Endothelial cell (in vitro differentiated cells): ENCODE results near the gene ZCCHC8. TPM values are rescaled to one million over a fixed set of nuclear protein-coding genes. Genes with fewer than 3 reads are reported as not detected.
"Not testable (repeated sequence)": the region's sequence is repeated elsewhere in the genome, so short reads cannot be mapped to it uniquely, and the experiment has no call there.

Experiments used
- DNase-seq: peaks from one replicate; pipeline ENCODE4 v3.0.0; 2021; ENCODE audit warnings: low spot score
- H3K27ac Mint-ChIP-seq: one replicate; pipeline ENCODE4 v1.8.0; 2021; ENCODE audit warnings: mixed read lengths, inconsistent platforms; ENCODE audit not compliant: unreplicated experiment
- H3K27me3 Mint-ChIP-seq: one replicate; pipeline ENCODE4 v1.8.0; 2021; ENCODE audit warnings: mild to moderate bottlenecking, moderate library complexity, mixed read lengths, inconsistent platforms; ENCODE audit not compliant: unreplicated experiment
- H3K36me3 Mint-ChIP-seq: one replicate; pipeline ENCODE4 v1.8.0; 2021; ENCODE audit warnings: mild to moderate bottlenecking, low read depth, mixed read lengths, inconsistent platforms; ENCODE audit not compliant: unreplicated experiment
- H3K4me1 Mint-ChIP-seq: one replicate; pipeline ENCODE4 v1.8.0; 2021; ENCODE audit warnings: mild to moderate bottlenecking, mixed read lengths, inconsistent platforms; ENCODE audit not compliant: unreplicated experiment
- H3K4me3 Mint-ChIP-seq: one replicate; pipeline ENCODE4 v1.8.0; 2021; ENCODE audit warnings: mild to moderate bottlenecking, mixed read lengths, inconsistent platforms; ENCODE audit not compliant: unreplicated experiment
- H3K9me3 Mint-ChIP-seq: one replicate; pipeline ENCODE4 v1.8.0; 2021; ENCODE audit warnings: mixed read lengths, inconsistent platforms; ENCODE audit not compliant: unreplicated experiment
- total RNA-seq: library from RNA; stranded (reverse); fragmentation: NEBNext Ultra II Directional; extraction: Animal tissue kit (Norgen Biotek cat#: 25700); gene quantifications from one replicate; pipeline ENCODE4 v1.2.1, GENCODE V29; 2021; ENCODE audit not compliant: unreplicated experiment
- TF ChIP-seq, protein P1 (sequence below): fragments of 200-600 bp; sonication (generic); IDR thresholded peaks from one replicate; pipeline ENCODE4 v1.5.0; 2021; ENCODE audit warnings: antibody characterized with exemption; ENCODE audit not compliant: unreplicated experiment

ZCCHC8 gene
- total RNA-seq, 1 donor from 2014 or later = 18.6 TPM

DNA sequence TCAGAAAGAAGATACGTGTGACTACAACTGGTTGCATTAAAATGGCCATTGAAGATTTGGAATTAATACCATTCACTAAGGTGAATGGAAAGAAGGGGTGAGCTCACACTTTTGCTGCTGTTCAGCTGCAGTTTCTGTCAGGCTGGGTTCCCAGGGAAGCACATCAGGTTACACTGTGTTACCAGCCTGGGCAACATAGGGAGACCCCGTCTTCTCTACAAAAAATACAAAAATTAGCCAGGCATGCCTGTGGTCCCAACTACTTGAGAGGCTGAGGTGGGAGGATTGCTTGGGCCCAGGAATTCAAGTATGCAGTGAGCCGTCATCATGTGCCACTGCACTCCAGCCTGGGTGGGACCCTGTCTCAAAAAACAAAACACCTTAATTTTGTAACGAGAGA, 12.9 kb upstream of the ZCCHC8 start:
- no peaks in the 10 kb centered on the region for H3K9me3 Mint-ChIP-seq
- H3K27ac Mint-ChIP-seq = no peak overlapping the region

DNA sequence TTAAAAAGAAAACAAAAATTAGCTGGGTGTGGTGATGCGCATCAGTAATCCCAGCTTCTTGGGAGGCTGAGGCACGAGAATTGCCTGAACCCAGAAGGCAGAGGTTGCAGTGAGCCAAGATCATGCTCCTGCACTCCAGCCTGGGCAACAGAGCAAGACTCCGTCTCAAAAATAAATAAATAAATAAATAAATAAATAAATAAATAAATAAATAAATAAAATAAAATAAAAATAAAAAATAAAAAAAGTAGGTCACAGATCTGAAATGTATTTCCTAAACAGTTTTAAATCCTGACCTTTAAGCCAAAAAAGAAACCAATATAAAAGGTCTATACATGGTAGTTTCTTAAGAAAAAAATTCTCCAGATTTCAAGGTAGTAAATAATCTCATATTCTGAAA, 12.3 kb upstream of the ZCCHC8 start:
- not testable (repeated sequence) for H3K27ac Mint-ChIP-seq, H3K9me3 Mint-ChIP-seq, DNase-seq, H3K4me1 Mint-ChIP-seq, H3K27me3 Mint-ChIP-seq, H3K4me3 Mint-ChIP-seq
- peaks cover 44% of the 10 kb centered on the region for H3K36me3 Mint-ChIP-seq

More for the DNA sequence above, 12.9 kb upstream of the ZCCHC8 start:
- Mint-ChIP-seq H3K27me3 (no peaks in the 10 kb centered on the region), H3K4me1 (no peaks in the 10 kb centered on the region), H3K4me3 (no peak overlapping the region), H3K36me3 (peaks cover 47% of the 10 kb centered on the region)
- DNase-seq = no peak
- TF ChIP-seq, protein P1, sequence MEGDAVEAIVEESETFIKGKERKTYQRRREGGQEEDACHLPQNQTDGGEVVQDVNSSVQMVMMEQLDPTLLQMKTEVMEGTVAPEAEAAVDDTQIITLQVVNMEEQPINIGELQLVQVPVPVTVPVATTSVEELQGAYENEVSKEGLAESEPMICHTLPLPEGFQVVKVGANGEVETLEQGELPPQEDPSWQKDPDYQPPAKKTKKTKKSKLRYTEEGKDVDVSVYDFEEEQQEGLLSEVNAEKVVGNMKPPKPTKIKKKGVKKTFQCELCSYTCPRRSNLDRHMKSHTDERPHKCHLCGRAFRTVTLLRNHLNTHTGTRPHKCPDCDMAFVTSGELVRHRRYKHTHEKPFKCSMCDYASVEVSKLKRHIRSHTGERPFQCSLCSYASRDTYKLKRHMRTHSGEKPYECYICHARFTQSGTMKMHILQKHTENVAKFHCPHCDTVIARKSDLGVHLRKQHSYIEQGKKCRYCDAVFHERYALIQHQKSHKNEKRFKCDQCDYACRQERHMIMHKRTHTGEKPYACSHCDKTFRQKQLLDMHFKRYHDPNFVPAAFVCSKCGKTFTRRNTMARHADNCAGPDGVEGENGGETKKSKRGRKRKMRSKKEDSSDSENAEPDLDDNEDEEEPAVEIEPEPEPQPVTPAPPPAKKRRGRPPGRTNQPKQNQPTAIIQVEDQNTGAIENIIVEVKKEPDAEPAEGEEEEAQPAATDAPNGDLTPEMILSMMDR = no peak

DNA sequence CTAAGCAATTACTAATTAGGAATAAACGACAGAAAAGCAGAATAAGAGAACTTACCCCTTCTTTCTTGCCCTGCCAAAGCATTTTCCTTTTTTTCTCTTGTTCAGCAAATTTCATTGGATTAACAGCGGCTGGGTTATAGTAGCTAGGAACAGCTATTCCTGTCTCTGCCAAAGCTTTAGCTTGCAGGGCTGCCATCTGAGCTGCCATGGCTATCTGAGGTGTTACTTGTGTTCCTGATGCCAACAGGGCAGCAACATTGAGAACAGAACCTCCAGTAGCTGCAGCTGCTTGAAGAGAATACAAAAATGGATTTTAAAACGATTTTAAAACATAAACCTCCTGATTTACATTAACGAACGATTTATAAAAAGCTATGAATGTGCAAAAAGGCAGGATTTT, 7.4 kb upstream of the ZCCHC8 start:
- Mint-ChIP-seq H3K9me3 (no peaks in the 10 kb centered on the region), H3K36me3 (peaks cover 42% of the 10 kb centered on the region), H3K4me3 (no peak overlapping the region), H3K27me3 (no peaks in the 10 kb centered on the region), H3K4me1 (no peaks in the 10 kb centered on the region), H3K27ac (no peak overlapping the region)
- TF ChIP-seq, protein P1 = no peak
- no peak for DNase-seq

DNA sequence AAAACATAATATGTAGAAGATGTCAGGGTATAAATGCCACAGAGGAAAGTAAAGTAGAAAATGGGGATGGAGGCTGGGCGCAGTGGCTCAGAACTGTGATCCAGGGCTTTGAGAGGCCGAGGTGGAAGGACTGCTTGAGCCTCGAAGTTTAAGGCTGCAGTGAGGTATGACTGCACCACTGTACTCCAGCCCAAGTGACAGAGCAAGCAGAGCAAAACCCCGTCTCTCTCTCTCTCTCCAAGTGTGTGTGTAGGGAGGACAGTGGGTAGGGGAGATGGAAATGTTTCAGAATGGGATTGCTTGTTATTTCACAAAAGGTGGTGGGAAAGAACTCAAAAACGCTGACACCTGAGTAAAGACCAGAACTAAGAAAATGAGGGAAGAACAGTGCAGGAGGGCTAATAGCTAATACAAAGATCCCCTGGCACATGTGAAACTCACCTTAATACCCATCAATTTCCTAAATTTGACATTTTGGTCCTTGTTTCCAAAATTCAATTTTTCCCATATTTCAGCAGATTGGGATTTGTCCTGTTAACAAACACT, 5.7 kb upstream of the ZCCHC8 start:
- peaks cover 38% of the 10 kb centered on the region for H3K36me3 Mint-ChIP-seq
- H3K4me1 Mint-ChIP-seq = peaks cover 5% of the 10 kb centered on the region
- TF ChIP-seq, protein P1 = no peak
- peak overlapping the region; percentile 48 for H3K4me3 Mint-ChIP-seq
- H3K27ac Mint-ChIP-seq = peak overlapping the region; percentile 59
- H3K27me3 Mint-ChIP-seq = peaks cover 2% of the 10 kb centered on the region
- no peaks in the 10 kb centered on the region for H3K9me3 Mint-ChIP-seq
- no peak for DNase-seq

DNA sequence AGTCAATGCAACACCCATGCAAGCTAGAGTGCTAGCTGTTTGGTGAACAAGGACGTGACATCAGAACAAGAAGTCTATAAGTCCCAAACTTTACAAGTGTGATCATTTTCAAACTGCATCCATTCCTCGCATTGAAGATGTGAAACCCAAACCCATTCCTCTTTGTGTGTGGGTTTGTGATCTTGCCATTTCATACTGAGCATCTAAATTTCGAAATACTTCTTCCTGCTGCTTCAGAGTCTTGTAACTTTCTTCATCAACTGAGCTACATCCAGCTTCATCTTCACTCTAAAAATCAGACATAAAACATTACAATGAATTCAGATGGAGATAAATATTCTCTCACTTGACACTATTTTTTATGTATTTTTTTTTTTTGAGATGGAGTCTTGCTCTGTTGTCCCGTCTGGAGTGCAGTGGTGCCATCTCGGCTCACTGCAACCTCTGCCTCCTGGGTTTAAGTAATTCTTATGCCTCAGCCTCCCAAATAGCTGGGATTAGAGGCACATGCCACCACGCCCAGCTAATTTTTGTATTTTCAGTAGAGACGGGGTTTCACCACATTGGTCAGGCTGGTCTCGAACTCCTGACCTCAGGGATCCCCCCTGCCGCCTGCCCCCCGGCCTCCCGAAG, 4.8 kb upstream of the ZCCHC8 start:
- Mint-ChIP-seq H3K27ac (no peak overlapping the region), H3K36me3 (peaks cover 33% of the 10 kb centered on the region), H3K4me3 (peak overlapping the region; percentile 8), H3K27me3 (peaks cover 2% of the 10 kb centered on the region), H3K9me3 (no peaks in the 10 kb centered on the region), H3K4me1 (peaks cover 8% of the 10 kb centered on the region)
- TF ChIP-seq, protein P1 = no peak
- DNase-seq = no peak
